T-helper 9 cell (primary cell): Measurements from ENCODE around the gene STEAP3.

ENCODE experiments used
- DNase-seq: peaks from one replicate; pipeline ENCODE4 v3.0.0-alpha.2; 2020

Gene STEAP3

DNA sequence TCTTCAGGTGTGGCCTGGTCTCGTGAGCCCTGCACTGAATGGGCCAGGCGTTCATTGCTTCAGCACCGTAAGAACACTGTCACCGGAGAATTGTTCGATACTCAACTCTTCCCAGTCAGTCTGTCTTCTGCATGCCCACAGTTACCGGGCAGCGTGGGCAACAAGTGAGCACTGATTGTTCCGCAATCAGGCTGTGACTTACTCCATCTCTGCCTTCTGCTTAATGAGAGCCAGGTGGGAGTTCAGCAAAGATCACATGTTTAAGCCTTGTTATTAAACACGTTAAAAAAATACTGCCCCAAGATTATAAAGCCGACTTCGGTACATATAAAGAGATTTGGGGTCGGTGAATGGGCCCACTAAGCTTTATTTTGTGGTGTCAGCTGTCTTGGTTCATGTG, 3.7 kb downstream of the STEAP3 start:
- DNase-seq: no peak

DNA sequence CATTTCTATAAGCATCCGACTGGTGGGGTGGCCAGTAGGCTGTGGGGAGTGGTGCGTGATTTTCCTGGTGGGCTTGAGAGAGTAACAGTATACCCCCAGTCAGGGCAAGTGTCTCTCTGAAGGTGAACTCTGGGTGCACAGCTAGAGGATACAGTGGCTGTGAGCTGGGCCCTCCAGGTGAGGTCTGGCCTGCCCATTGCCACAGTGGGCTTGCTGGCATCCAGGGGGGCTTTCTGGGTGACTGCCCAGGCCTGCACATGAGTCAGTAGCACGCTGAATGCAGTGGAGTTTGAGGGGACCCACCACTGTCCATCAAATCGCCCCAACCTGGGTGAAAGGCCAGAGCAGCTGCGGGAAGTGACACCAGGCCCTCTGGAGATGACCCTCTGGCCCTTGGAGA, 4.5 kb downstream of the STEAP3 start:
- no peak for DNase-seq

DNA sequence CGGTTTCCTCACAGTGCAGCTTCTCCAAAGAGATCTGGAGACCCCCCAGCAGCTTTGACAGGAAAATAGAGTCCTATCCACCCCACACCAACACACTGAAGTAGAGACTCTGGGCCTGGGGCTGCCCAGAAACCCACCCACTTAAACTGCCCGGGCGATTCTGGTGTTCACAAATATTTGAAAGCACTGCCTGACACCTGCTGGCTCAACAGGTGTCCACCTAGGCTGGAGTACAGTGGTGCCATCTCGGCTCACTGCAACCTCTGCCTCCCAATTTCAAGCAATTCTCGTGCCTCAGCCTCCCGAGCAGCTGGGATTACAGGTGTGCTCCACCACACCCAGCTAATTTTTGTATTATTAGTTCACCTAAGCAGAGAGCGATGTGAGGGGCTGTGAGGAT, 5.3 kb downstream of the STEAP3 start:
- no peak for DNase-seq

DNA sequence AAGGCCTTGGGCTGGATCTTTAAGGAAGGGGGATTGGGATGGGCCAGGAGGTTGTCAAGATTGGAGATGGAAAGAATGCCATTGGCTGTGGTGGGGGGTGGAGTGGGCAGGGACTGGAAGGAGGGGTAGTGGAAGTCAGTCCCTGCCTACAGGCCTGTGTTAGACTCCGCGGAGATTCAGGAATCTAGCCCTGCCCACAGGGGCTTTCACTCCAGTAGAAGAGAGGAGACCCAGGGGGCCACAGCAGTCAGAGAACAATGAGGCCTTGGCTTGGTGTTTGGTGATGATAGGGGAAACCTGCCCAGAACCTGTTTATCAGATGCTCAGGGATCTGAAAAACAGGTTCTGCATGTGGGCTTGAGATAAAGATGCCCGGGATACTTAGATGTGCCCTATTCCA, 6.1 kb downstream of the STEAP3 start:
- DNase-seq: no peak

DNA sequence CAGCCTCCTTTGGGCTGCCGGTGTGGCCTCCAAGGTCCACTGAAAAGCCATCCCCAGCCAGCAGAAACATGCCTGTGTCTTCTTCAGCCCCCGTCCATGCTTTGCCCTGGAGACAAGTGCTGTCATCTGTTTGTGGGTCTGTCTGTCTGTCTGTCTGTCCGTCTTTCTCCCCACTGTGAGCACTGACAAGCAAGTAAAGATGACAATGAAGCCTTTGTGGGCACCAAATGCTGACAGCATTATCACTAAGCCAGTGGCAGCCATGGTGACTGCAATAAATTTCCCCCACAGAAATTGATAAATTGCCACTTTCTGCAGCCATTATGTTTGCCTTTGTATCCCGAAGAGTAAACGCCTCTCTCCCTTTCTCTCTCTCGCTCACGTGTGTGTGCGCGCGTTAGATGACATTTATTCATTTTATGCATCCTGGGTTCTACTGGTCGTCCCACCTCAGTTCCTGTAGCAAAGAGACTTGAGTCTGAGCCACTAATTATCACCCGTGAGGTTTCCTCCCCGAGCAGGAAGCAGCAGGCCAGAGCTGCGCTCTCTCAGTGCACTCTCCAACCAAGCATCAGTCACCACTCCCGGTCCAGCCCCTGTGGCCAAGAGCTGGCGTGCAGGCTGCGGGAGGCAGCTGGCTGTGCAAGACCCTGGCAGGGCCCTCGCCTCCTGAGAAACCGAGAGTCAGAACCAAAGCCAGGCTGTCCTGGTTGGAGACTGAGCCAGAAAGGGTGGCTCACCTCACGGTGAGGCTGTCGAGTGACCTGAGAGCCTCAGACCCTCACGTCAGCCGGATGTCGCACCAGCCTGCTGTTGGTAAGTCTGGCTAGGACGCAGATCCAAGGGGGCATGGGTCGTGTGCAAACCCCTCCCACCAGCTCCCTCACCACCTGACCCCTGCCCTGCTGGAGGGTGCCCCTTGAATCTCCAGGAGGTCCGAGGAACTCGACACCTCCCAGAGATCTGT, 6.9 kb downstream of the STEAP3 start:
- DNase-seq: no peak

DNA sequence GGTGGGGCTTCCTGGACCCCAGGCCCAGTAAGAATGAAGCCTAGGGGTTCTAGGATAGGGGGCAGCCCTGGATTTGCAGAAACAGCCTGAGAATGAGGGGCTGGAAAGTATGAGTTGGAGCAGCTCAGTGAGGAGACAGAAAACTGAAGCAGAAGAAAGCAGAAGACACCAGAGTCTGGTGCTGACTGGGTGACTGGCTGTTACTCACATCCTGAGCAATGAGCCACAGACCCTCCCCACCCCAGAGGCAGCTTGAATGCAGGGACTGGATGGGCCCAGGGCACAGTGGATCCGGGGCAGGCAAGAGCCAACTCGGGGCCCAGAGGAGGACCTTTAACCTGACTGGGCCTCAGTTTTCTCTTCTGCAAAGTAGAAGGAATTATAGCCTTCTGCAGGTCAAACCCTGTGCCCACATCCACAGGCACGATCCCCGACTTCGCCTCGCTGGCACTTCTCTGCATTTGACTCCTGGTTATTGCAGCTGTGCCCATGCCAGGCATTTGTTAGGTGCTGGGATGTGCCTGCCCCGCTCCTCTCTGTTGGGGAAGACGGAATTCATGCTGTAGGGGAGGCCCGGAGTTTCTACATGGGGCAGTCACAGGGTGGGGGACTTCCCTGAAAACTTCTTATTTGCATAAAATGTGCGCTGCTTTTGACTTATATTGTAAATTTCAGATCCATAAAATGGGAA, 8.5 kb downstream of the STEAP3 start:
- DNase-seq: no peak

DNA sequence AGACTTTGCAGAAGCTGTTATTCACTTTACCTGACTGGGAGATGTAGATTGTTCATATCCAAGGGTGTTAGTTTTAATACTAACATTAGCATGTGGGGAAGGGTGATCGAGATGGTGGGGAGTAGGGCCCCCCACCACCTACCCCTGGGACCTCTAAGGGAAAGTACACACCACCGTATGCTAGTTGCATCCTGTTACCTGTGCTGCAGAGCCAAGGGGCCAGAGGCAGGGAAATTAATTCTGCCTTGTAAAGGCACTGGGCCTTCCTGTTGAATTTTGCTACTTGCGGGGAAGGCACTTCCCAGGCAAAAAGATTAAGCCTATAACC, 9.0 kb downstream of the STEAP3 start:
- DNase-seq: no peak

DNA sequence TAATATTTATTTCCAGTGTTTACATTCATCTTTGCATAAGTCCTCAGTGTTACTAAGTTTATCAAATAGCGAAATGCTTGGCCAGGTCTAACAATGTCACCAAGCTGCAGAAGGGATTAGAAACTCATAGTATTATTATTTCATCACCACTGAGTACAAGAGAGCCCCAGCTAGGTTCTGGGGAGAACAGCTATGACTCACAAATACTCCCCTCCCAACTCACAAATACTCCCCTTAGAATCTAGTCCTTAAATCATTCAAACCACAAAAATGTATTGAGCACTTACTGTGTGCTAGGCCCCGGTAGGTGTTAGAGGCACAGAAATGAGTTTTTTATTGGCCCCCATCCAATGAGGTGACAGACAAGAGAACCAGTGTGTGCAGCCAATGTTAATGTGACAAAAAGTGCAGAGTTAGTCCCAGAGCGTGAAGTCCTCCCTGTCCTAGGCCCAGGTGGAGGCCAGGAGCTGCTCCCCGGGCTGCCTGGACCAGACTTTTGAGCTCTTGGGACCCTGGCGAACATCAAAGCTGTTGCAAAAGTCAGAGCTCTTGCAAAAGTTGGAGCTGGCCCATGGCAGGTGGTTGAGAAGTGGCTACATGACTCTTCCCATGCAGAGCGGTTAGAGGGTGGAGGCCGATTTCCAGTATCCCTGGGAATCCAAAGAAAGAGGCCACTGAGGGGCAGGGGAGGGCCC, 9.8 kb downstream of the STEAP3 start:
- no peak for DNase-seq

DNA sequence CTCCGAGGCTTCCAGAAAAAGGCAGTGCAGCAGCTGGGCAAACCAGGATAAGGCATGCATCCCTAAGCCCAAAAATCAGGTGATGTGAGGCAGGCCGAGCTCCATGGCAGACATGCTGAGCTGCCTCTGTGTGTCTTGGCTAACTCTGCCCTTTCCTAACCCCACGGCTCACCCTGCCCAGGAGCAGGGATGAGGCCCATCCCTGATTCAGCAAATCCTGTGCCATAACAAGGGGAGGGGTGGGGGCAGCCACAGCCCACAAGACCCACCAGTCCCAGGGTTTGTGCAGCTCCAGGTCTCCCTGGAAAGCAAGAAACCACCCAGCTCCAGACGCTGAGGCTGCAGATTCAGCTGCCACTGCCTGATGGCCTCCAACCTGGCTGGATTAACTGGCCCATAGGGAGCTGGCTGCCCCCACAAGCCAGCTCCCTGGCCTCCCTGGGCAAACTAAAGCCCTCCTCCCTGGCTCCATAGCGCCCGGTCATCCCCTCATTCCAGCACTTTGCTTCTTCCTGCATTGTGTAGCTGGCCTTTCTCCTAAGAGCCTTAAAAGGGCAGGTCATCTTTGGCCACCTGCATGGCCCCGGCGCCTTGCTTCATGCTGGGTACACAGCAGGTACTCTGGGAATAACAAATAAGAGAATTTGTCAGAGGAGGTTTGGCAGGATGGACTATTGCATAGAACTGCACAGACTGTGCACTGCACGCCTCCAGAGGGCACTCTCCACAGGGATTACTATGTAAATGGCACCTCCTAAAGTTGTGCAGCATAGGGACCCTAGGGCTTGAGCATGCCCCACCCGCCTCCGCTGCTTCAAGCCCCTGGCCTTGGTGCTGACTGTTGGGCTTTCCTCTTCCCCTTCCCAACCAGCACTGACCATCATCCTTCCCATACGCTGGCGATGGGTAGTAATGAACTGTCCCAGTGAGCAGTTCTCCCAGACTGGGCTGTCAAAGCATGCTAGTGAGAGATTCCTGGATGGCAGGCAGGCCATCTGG, 10.7 kb downstream of the STEAP3 start:
- no peak for DNase-seq

DNA sequence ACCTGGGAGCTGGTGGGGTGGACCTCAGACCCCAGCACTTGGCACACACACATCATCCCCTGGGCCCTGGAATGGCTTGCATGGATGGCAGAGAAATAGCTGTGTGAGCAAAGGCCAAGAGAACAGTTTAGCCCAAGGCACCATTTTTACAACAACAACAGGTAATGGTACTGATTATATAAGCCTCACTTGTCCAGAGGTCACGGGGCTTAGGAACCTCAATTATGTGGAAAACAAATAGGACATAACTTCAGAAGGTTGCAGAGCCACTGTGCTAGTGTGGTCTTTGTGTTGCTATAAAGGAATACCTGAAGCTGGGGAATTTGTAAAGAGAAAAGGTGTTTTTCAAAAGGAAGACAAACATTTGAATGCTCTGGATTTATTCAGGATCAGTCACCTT, 13.2 kb downstream of the STEAP3 start:
- DNase-seq: no peak

DNA sequence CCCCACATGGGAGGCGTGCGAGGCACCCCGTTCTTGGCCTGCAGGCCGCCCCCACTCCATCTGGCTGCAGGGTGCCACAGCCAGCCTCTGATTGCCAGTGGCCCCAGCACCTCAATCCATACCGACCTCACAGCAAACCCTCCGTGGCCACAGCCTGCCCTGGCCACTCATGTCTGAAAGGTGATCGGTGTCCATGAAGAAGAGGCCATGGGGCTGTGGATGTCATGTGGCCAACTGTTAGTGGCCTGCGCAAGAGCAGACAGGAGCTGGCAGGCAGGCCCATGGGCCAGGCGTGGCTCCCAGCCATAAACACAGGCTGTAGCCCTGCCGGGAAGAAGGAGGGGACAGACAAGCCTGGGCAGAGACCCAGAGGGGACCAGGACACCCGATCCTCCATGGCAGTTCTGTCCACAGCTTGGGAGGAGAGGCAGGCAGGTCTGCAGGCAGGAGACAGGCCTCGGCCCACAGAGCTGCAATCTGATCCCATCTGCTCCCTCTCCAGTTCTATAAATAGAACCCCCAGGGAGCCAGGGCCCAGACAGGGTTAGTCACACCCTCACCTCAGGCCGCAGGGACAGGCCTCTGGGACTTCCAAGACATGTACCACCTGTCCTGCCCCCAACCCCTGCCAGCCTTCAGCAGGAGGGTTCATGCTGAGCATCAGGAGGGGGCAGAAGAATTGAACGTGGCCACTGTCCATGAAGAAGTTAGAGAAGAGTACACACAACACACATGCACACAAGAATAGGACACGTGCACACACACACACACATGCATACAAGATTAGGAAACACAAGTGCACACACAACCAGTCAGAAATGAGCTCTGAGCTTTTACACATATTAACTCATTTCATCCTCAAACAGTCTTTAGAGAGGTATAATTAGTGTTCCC, 16.9 kb downstream of the STEAP3 start:
- DNase-seq: no peak

DNA sequence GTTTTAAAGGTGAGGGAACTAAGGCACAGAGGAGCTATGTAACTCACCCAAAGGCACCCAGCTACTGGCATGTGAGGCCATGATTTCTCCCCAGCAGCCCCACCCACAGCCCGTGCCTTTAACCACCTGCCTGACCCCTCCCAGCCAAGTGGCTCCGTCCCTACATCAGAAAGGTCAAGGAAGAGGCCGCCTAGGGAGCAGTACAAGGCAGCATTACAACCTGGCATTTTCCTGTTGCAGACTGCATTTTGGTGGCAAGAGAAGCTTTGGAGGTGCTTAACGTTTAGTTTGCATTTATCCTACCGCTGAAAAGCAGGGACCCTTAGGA, 17.5 kb downstream of the STEAP3 start:
- DNase-seq: no peak

DNA sequence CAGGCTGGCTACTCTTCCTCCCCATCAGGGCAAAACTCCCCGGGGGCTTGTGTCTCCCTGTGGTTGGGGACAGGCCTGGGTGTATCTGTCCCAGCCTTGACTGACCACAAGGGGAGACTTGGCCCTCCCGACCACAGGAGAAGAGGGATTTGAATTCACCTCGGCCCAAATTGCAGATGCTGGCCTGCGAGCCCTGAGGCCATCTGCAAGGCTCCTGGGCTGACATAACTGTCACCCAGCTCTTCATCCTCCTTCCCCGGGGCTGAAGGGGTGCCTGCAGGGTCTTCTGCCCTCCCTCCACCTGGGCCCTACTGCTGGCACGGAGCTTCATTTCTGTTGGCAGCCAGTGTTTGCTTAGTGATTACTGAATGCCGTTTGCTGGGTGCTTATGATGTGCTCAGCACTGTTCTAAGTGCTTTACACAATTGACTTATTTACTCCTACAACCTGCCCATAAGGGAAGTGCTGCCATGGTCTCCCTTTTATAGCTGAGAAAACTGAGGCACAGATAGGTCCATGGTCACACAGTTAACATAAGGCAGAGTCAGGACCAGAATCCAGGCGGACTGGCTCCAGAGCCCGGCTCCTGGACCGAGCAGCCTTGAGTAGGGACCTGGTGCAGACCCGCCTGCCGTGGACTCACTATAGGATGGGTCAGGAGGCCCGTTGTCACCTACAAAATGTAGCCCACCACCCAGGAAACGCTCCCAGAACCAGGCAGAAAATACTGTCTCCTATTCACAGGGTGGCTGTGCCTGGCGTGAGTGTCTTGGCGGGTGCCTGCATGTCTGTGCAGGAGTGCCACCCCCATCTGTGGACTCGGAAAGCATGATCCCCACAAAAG, 18.9 kb downstream of the STEAP3 start:
- no peak for DNase-seq

DNA sequence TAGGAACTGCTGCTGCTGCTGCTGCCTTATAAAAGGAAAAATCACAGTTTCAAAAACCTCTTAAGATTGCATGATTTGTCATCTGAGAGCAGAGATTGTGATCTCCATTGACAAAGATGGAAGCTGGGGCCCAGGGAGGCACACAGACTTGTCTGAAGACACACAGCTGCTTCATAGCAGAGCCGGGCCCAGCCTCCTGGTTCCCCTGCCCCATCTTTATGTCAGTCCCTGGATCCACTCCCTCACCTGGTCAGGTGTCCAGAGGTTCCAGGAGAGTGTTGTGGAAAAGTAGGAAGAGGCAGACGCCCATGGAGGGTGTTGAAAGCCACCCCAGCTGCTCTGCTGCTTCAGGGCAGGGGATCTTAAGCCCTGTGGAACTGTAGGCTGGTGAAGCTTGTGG, 20.0 kb downstream of the STEAP3 start:
- no peak for DNase-seq

DNA sequence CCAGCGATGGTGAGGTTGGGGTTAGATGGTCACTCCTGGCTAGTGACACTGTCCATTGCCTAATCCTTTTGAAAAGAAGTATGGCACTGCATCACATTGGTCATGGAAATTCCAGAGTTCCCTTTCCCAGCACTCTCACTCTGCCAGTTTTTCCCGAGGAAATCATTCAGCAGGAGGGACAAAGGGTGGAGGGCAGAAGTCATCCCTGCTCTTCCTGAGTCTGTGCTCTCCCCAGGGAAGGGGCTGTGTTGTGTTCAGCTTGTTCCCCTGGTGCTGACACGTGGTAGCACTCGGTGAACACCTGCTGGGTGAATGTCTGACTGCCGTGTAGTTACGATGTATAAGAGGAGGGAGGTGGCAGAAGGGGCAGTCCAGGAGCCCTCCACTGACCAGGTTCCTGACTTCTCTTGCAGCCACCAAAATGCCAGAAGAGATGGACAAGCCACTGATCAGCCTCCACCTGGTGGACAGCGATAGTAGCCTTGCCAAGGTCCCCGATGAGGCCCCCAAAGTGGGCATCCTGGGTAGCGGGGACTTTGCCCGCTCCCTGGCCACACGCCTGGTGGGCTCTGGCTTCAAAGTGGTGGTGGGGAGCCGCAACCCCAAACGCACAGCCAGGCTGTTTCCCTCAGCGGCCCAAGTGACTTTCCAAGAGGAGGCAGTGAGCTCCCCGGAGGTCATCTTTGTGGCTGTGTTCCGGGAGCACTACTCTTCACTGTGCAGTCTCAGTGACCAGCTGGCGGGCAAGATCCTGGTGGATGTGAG, 21.6 kb downstream of the STEAP3 start:
- no peak for DNase-seq

DNA sequence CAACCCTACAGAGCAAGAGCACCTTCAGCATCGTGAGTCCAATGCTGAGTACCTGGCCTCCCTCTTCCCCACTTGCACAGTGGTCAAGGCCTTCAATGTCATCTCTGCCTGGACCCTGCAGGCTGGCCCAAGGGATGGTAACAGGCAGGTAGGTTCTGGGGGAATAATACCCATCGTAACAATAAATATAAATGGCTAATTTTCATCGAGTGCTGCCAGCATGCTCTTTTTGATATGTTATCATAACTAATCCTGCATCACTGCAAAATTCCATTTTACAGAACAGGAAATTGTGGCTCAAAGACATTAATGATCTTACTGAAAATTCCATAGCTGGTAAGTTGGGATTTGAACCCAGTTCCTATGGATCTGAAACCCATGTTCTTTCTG, 22.2 kb downstream of the STEAP3 start:
- no peak for DNase-seq

DNA sequence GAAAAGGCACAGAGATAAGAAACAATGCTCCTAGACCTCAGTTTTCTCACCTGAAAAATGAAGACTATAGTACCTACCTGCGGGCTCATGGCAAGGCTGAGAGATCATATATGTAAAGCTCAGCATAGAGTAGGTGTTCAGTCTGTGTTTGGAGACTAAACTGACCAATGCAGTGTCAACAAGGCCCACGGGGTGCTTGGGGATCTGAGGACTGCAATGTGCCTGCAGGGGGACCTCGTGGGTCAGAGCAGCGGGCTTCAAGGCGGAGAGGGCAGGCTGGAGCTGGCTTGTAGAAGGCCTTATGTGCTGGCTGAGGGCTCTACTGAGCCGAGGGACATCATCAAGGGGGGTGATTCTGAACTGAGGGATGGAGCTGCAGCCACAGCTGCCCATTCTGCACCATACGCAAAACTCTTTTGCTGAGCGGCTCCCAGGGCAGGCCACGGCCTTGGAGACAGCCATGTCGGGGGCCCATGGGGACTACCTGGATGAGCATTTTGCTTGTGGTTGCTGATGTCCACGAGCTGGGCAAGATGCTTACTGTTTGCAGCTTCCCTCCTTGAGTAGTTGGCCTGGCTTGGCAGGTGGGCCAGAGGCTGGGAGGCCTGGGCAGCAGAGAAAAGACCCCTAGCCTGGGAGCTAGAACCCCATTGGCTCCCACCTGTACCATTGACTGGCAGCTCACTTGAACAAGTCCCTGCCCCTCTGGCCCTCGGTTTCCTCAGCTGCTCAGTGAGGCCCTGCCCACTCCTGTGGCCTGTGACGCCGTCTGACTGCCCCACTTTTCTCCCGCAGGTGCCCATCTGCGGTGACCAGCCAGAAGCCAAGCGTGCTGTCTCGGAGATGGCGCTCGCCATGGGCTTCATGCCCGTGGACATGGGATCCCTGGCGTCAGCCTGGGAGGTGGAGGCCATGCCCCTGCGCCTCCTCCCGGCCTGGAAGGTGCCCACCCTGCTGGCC, 23.5 kb downstream of the STEAP3 start:
- DNase-seq: no peak

DNA sequence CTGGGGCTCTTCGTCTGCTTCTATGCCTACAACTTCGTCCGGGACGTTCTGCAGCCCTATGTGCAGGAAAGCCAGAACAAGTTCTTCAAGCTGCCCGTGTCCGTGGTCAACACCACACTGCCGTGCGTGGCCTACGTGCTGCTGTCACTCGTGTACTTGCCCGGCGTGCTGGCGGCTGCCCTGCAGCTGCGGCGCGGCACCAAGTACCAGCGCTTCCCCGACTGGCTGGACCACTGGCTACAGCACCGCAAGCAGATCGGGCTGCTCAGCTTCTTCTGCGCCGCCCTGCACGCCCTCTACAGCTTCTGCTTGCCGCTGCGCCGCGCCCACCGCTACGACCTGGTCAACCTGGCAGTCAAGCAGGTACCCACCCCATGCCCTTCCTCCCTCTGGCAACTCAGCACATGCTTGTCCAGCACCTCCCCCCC, 24.2 kb downstream of the STEAP3 start:
- DNase-seq: no peak

DNA sequence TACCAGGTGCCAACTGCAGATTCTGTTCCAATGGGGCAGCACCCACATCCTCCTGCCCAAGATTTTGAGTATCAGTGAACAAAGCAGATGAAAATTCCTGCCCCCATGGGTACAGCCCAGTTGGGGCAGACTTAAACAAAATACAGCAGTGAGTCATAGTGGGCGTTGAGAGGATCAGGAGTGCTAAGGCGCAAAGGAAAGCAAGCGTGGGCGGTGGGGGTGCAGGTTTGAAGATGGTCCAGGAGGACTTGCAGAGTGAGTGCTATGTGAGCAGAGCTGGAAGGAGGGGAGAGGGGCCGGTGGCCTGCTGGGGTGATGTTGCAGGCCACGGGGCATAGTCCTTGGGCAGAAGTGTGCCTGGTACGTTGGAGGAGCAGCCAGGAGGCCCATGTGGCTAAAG, 24.7 kb downstream of the STEAP3 start:
- no peak for DNase-seq
